Dendritic cell treated with granulocyte-macrophage colony-stimulating factor and Interleukin-4, amounts not matched to agents 40 ng/mL and 50 ng/mL, for 4 days (primary cell): Measurements from ENCODE around the gene POLA1.
"Not testable (repeated sequence)": the region's sequence is repeated elsewhere in the genome, so short reads cannot be mapped to it uniquely, and the experiment has no call there.

Experiments
- H3K27ac Mint-ChIP-seq: one replicate; pipeline ENCODE4 v1.8.0; 2022; ENCODE audit warnings: mild to moderate bottlenecking, mixed read lengths
- H3K27me3 Mint-ChIP-seq: one replicate; pipeline ENCODE4 v1.8.0; 2022; ENCODE audit warnings: mild to moderate bottlenecking, mixed read lengths
- H3K36me3 Mint-ChIP-seq: one replicate; pipeline ENCODE4 v1.8.0; 2022; ENCODE audit warnings: low read depth, mixed read lengths
- H3K4me1 Mint-ChIP-seq: one replicate; pipeline ENCODE4 v1.8.0; 2022; ENCODE audit warnings: low read depth, mixed read lengths
- H3K4me3 Mint-ChIP-seq: one replicate; pipeline ENCODE4 v1.8.0; 2022; ENCODE audit warnings: mild to moderate bottlenecking, moderate library complexity, mixed read lengths
- H3K9me3 Mint-ChIP-seq: one replicate; pipeline ENCODE4 v1.8.0; 2022; ENCODE audit warnings: mixed read lengths
- intact Hi-C: fragments of 100-400 bp; cut with micrococcal nuclease; formaldehyde crosslinking; loops from one replicate; pipeline ENCODE4 v1.15.0; 2022

POLA1 gene

GRCh38 chrX:24851780-24852179 lies 158.1 kb downstream of the POLA1 start:
- Mint-ChIP-seq H3K27ac (no peak overlapping the region), H3K4me3 (no peak overlapping the region), H3K27me3 (no peaks in the 10 kb centered on the region), H3K9me3 (no peaks in the 10 kb centered on the region), H3K4me1 (no peaks in the 10 kb centered on the region), H3K36me3 (peaks cover 6% of the 10 kb centered on the region)
- intact Hi-C loops, result no loop called here

DNA sequence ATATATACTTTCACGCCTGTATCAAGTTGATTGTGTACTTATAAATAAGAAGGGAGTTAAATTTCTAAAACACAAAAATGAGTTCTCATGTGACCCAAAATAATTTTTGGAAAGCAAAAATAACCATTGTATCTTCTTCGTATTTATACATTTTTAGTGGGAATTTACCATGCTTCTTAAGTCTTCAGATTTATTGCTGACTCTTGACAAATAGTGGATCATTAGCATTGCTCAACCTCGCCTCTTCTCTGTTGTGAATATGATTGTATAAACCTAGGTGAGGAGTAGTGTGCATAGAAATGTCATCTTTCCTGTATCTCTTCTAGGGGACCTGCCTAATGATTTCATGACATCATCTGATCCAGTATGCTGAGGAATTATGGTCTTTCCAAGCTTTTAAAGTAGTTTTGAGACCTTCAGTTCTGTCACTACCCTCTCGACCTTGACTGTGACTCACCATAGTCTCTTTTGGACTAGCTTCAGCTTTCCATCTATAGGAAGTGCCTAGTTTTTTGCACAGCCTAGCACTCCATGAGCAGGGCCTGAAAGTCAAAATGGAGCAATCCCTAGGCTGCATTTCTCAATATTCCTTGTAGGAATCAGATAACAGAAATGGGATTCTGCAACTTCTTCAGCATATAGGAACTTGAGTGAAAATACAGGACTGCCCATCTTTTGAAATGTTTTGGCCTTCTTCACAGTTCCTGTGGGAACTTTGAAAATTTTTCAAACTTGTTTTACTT lies 164.5 kb downstream of the POLA1 start:
- Mint-ChIP-seq H3K4me3 (no peak overlapping the region), H3K36me3 (peaks cover 7% of the 10 kb centered on the region), H3K27me3 (no peaks in the 10 kb centered on the region), H3K9me3 (no peaks in the 10 kb centered on the region), H3K4me1 (no peaks in the 10 kb centered on the region), H3K27ac (no peak overlapping the region)
- intact Hi-C loops, result no loop called here

GRCh38 chrX:24859211-24859841 lies 165.6 kb downstream of the POLA1 start:
- H3K27ac Mint-ChIP-seq, result no peak overlapping the region

DNA sequence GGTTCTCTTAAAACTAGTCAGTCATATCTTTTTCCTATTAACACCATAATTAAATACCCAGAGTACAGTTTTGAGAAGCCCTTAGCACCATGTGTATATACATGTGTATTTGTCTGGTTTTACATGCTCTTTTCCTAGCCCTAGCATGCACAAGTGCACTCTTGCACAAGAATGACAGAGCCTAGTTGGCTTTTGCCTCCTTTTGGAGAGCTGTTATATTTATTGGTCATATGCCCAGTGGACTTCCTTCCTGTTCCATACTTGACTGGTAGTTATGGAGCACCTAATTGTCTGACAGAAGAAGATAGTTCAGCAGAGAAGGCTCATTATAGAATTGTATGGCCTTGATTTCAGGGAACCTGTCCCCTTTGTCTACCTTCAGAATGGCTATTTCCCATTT lies 166.4 kb downstream of the POLA1 start:
- H3K27me3 Mint-ChIP-seq, result no peaks in the 10 kb centered on the region
- peaks cover 7% of the 10 kb centered on the region for H3K36me3 Mint-ChIP-seq
- H3K9me3 Mint-ChIP-seq, result no peaks in the 10 kb centered on the region
- no peaks in the 10 kb centered on the region for H3K4me1 Mint-ChIP-seq
- H3K4me3 Mint-ChIP-seq, result no peak overlapping the region
- H3K27ac Mint-ChIP-seq, result no peak overlapping the region
- intact Hi-C loops, result no loop called here

More at GRCh38 chrX:24859211-24859841, 165.6 kb downstream of the POLA1 start:
- Mint-ChIP-seq H3K4me1 (no peaks in the 10 kb centered on the region), H3K9me3 (no peaks in the 10 kb centered on the region), H3K27me3 (no peaks in the 10 kb centered on the region), H3K36me3 (peaks cover 7% of the 10 kb centered on the region), H3K4me3 (no peak overlapping the region)
- intact Hi-C loops, result no loop called here

GRCh38 chrX:24862343-24862742 lies 168.6 kb downstream of the POLA1 start:
- no peak overlapping the region for H3K4me3 Mint-ChIP-seq
- no peaks in the 10 kb centered on the region for H3K9me3 Mint-ChIP-seq

GRCh38 chrX:24863779-24864178 lies 170.1 kb downstream of the POLA1 start:
- H3K27ac Mint-ChIP-seq, H3K27me3 Mint-ChIP-seq, intact Hi-C loops, H3K9me3 Mint-ChIP-seq, H3K4me3 Mint-ChIP-seq, H3K4me1 Mint-ChIP-seq, H3K36me3 Mint-ChIP-seq: not testable (repeated sequence)

More at GRCh38 chrX:24862343-24862742, 168.6 kb downstream of the POLA1 start:
- Mint-ChIP-seq H3K27ac (no peak overlapping the region), H3K4me1 (no peaks in the 10 kb centered on the region), H3K27me3 (no peaks in the 10 kb centered on the region), H3K36me3 (peaks cover 7% of the 10 kb centered on the region)
- intact Hi-C loops, result no loop called here

DNA sequence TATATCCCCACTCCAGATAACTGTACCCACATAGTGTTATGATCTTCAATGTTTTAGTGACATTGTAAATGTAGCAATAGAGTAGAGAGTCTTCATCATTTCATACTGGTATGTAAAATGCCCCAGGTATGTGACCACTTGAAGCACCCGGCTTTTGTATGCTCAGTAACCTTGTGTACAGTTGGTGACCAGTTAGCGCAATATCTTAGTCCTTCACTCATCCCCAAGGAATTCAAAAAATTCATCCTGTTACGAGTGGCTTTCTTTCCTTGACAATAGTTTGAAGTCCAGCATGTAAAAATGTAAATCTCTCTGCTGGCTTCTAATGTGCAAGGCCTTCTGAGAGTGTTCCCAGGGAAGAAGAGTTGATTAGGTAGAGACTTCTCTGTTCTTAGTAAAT lies 176.4 kb downstream of the POLA1 start:
- no peak overlapping the region for H3K4me3 Mint-ChIP-seq
- no peaks in the 10 kb centered on the region for H3K4me1 Mint-ChIP-seq
- H3K27ac Mint-ChIP-seq, result no peak overlapping the region

DNA sequence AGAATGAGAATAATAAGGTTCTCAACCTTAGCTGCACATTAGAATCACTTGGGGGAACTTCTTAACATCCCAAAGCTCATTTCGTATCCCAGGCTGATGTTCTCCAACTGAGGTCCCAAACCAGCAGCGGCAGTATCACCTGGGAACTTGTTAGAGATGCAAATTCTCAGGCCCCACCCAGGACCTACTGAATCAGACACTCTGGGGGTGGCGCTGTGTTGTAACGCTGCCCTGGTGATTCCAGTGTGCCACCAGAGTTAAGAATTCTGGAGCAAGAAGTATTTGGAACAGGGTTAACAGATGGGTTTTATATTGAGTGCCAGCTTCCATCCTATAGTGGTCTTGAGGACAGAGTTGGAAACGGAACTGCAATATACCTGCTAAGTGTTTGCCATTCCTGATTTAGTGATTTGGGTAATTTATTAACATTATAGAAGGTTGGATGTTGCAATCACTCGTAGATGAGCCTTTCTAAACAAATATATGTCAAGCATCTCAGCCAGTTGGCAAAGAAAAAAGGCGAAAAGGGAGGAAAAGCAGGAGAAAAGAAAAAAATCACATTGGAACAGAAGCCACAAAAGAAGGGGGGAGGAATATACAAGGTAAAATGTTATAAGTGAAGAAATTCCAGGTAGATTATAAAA lies 181.0 kb downstream of the POLA1 start:
- Mint-ChIP-seq H3K4me1 (no peaks in the 10 kb centered on the region), H3K36me3 (no peaks in the 10 kb centered on the region), H3K27ac (no peak overlapping the region), H3K27me3 (no peaks in the 10 kb centered on the region), H3K4me3 (no peak overlapping the region), H3K9me3 (no peaks in the 10 kb centered on the region)
- intact Hi-C loops, result no loop called here

More for the DNA sequence above, 176.4 kb downstream of the POLA1 start:
- Mint-ChIP-seq H3K36me3 (no peaks in the 10 kb centered on the region), H3K27me3 (no peaks in the 10 kb centered on the region), H3K9me3 (no peaks in the 10 kb centered on the region)
- intact Hi-C loops, result no loop called here

DNA sequence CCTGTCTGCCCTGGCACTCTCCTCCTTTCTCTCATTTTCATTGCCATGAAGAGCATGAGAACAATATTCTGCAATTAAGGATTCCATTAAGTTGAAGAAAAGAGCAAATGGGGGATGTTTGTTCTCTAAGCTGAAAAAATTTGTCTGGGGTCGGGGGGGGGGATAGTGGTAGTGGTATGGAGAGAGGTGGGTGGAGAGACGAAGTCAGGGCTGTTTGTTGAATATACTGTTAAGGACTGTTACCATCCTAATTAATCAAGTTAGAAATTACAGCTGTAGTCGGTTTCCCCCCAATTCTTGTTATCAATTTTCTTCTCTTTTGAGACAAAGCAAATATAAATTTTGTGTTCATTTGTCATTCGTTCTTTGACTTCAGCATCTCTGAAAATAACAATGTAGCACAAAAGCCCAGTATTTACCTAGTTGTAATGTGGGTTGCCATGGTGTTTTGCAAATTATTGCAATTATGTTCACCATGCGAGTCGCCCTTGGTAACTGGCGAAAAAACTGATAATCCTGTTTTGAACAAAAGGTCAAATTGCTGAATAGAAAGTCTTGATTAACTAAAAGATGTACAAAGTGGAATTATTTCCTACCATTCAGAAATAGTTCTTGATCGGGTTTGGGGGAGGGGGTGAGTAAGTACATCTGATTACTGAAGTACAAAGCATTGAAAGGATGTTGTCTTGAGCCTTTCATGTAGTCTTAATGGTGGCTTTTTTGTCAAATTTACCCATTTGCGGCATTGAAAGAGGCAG lies 183.0 kb downstream of the POLA1 start:
- H3K27me3 Mint-ChIP-seq, result no peaks in the 10 kb centered on the region
- H3K27ac Mint-ChIP-seq, result no peak overlapping the region
- no peak overlapping the region for H3K4me3 Mint-ChIP-seq
- H3K9me3 Mint-ChIP-seq, result no peaks in the 10 kb centered on the region
- no peaks in the 10 kb centered on the region for H3K4me1 Mint-ChIP-seq
- intact Hi-C loops, result no loop called here
- H3K36me3 Mint-ChIP-seq, result peaks cover 3% of the 10 kb centered on the region

DNA sequence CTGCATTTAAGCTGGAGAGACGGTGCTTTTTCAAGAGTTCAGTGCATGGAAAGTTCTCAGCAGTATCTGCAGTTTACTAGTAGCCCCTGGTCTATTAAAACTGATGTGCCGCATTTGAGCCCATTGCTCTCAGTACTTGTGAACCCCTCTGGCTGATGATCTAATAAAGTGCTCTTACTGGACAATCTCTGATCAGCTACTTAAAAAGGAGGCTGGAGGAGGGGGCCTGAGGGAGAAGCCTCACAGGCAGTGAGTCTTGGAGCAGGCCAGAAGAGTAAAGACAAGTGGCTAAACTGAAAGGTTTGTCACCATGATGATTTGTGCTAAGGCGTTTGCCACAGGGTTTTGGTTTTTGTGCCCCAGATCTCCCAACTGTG lies 183.6 kb downstream of the POLA1 start:
- Mint-ChIP-seq H3K27me3 (no peaks in the 10 kb centered on the region), H3K27ac (no peak overlapping the region), H3K4me1 (no peaks in the 10 kb centered on the region), H3K36me3 (peaks cover 7% of the 10 kb centered on the region), H3K9me3 (no peaks in the 10 kb centered on the region), H3K4me3 (no peak overlapping the region)
- intact Hi-C loops, result no loop called here

DNA sequence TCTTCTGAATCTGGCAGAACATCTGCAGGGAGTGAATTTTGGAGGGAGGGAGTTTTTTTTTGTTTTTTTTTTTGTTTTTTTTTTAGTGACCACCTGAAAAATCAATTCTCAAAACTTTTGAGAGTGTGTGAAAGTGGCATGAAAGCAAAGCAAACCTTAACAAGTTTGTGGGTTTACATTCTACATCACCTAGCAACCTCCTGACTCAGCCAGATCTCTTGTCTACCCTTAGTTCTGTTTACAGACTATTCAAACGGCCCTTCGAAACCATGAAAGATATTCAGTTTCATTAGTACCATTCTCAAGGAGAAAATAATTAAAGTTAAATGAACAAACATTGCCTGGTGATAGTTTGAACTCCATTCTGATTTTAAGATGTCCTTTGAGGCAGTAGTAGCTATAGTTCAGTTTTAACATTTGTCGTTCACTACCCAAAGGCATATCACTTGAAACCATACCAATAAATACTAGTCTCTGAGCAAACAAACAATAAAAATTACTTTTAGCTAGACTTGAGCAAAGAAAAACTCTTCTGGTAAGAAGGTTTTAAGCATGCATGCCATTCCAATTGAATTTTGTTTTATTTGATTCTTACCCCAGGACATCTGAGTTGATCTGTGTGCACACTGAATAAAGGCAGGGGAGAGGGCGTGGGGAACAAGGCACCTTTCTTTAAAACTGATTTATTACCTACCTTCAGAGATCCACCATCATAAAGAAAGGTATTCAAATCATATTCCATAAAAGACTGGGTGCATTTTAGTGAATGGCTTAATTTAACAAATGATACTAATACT lies 184.3 kb downstream of the POLA1 start:
- H3K36me3 Mint-ChIP-seq, result peaks cover 7% of the 10 kb centered on the region
- intact Hi-C loops, result no loop called here
- no peak overlapping the region for H3K4me3 Mint-ChIP-seq
- H3K9me3 Mint-ChIP-seq, result no peaks in the 10 kb centered on the region
- H3K27ac Mint-ChIP-seq, result no peak overlapping the region
- no peaks in the 10 kb centered on the region for H3K27me3 Mint-ChIP-seq
- H3K4me1 Mint-ChIP-seq, result no peaks in the 10 kb centered on the region

DNA sequence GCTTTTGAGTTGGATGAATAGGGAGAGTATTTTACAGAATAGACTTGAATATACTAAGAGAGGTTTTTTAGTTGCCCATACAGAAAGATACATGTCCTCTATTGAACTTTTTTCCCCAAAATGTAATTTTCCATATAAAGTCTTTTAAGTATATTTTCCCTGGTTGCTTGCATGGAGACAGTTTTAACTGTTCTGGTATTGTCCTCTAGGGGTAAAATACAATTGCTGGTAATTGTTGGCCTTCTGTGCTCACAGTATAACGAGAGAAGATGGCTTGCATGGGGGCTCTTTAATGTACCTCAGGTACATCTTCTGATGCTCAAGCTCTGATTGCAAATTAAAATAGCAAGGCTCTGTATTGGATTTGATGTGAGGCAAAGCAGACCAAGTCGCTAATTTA lies 186.0 kb downstream of the POLA1 start:
- Mint-ChIP-seq H3K9me3 (no peaks in the 10 kb centered on the region), H3K4me1 (no peaks in the 10 kb centered on the region), H3K4me3 (no peak overlapping the region), H3K27me3 (no peaks in the 10 kb centered on the region), H3K36me3 (peaks cover 7% of the 10 kb centered on the region), H3K27ac (no peak overlapping the region)
- intact Hi-C loops, result no loop called here

- Mint-ChIP-seq H3K4me3 (no peak overlapping the region), H3K36me3 (peaks cover 10% of the 10 kb centered on the region), H3K9me3 (no peaks in the 10 kb centered on the region), H3K27me3 (no peaks in the 10 kb centered on the region), H3K4me1 (no peaks in the 10 kb centered on the region), H3K27ac (no peak overlapping the region)
- intact Hi-C loops, result no loop called here
Measured at GRCh38 chrX:24886916-24887315, 193.2 kb downstream of the POLA1 start.
